Stimulated activated CD4-positive, alpha-beta T cell treated with anti-CD3 and anti-CD28 coated beads, Interleukin-2, amount 100 ng/mL, for 48 hours (primary cell): ENCODE data around the gene IFFO2.

ENCODE experiments used
- DNase-seq, 2 donors: peaks; one replicate each; pipeline ENCODE4 v3.0.0-alpha.2; 2020

The IFFO2 gene

DNA sequence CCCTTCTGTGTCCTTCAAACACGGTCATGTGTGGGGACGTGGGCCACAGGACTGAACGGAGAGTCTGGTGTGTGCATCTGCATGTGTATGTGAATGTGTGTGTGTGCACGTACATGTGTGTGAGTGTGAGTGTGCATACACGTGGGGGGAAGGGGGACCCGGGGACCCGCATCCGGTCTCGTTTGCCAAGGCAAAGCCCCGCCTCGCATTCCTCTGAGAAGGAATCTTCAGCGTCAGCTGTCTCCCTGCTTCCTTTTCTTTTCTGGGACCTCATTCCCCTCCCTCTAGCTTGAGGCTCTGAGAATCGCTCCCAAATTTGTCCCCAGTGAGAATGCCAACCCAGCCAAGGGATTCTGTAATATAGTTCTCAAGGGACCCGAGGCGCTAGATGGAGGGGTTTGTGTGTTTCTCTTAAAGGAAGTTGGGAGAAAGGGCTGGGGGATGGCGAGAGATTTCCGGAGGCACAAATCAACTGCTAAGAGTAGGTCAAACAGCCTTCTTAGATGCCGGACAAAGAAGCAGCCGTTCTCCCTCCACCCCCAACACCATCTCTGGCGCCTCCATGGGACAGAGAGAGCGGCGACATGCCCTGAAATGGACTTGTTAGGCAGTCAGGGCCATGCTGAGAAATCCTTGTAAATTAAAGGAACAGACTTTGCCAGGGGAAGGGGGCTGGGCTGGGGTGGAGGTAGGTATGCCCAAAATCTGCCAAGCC is 6.6 kb downstream of the IFFO2 start:
- DNase-seq, result no peak

- no peak for DNase-seq
Measured at GRCh38 chr1:18948913-18949685, 7.4 kb downstream of the IFFO2 start.

DNA sequence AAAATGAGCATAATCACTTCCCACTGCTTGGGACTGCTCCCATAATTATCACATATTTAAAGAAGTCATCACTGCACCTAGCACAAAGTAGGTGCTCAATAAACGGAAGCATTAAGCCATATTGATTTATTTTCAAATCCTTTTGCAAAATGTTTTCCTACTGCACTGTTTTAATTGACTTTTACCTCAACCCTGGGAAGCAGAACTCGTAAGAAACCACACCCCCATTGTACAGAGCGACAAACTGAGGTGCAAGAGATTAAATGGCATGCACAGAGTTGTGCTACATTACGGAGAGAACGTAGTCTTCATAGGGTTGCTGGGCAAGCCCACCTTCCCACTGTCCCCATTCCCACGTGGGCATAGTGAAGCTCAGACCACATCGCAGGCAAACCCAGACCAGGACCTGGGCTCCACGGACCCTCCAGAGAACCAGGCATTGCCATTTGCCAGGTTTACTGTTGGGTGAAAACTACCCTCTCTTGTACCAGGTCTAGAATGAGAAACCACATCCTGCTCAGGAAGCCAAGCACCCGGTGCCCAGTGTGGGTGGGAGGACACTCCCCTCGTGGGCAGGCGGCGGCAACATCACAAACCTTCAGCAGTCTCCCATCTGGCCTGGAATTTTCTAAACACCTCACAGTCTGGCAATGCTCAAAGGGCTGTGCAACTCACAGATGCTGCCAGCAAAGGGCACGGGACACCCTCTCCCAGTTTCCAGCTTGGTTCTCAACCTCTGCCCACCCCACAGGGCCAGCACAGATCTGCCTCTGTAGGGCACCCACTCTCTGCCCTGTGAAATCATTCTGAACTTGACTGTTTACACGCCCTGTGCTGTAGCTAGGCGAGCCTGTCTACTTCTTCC is 8.2 kb downstream of the IFFO2 start:
- no peak for DNase-seq

- no peak for DNase-seq
Measured at GRCh38 chr1:18947570-18947969, 8.9 kb downstream of the IFFO2 start.

DNA sequence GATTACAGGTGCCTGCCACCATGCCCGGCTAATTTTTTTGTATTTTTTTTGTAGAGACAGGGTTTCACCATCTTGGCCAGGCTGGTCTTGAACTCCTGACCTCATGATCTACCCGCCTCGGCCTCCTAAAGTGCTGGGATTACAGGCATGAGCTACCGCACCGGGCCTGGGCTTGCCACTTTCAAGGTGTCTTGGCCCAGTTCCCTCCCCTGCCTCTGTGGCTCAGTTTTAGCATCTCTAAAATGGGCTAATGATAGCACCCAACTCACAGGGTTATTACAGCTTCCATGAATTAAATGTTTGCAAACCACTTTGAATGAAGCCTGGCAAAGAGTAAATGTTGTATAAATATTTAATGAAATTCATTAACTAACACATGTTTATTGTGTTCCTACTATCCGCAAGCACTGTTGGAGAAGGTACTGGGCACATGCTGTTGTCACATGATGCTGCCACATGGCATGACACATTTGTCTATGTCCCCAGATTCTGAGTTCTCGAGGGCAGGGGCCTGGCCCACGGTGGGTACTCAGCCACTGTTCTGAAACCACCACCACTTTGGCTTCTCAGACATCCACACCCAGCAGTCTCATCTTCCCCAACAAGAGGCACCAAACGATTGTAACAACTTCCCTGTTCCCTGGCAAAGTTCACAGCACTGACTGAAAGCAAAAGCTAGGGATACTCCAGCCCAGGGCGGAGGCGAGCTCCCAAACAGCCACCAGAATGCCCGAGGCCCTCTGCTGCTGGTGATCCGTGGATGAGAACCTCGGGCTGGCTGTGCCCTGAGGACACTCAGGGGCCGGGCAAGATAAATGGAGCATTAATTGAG is 9.7 kb downstream of the IFFO2 start:
- no peak for DNase-seq

DNA sequence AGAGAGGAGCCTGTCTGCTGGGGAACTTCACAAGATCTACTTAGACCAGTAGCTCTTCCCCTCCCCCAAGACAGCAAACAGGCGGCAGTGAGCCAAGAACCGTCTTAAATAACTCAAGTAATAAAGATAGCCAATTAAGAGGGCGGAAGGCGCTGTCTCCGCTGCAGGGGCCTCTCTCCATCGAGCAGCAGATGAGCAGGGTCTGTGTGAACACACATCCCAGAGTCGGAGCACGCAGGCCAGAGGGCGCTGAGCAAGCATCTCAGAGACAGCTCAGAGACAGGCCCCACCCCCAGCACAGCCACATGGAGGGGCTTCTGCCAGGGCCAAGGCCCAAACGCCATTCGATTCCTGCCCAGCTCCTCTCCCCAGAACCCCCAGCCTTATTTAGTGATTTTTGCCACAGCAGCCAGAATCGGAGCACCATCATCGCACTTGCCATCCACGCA is 11.1 kb downstream of the IFFO2 start:
- no peak for DNase-seq

- no peak for DNase-seq
Measured at GRCh38 chr1:18944810-18945209, 11.7 kb downstream of the IFFO2 start.

DNA sequence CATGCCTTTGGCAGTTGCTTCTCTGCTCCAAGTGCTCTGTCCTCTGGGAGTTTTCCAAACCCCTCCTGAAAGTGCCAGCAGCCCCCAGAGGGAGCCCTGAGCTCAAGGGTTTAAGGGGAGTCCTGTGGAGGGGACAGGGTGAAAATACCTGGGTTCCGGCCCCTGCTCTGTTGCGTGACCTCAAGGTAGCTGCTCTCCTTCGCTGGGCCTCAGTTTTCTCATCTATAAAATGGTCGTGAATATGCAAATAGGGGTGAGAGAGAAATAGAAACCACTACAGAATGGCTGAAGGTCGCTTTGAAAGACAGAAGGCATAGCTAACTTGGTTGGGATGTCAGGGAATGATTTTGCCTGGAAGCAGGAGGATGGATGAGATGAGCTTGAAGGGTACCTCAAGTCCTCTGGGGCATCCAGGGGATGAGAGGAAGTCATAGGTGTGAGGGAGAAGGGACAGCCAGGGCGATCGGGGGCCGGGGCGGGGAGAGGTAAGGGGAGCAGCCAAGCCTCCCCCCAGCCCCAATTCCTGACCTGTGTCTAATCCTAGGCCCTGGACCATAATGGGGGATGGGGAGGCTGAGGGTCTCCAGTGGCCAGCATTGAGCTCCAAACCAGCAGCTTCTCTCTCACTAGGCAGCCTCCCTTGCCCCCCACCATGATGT is 12.4 kb downstream of the IFFO2 start:
- DNase-seq, result no peak

GRCh38 chr1:18943162-18943561 is 13.3 kb downstream of the IFFO2 start:
- no peak for DNase-seq

GRCh38 chr1:18942340-18942739 is 14.1 kb downstream of the IFFO2 start:
- no peak for DNase-seq

DNA sequence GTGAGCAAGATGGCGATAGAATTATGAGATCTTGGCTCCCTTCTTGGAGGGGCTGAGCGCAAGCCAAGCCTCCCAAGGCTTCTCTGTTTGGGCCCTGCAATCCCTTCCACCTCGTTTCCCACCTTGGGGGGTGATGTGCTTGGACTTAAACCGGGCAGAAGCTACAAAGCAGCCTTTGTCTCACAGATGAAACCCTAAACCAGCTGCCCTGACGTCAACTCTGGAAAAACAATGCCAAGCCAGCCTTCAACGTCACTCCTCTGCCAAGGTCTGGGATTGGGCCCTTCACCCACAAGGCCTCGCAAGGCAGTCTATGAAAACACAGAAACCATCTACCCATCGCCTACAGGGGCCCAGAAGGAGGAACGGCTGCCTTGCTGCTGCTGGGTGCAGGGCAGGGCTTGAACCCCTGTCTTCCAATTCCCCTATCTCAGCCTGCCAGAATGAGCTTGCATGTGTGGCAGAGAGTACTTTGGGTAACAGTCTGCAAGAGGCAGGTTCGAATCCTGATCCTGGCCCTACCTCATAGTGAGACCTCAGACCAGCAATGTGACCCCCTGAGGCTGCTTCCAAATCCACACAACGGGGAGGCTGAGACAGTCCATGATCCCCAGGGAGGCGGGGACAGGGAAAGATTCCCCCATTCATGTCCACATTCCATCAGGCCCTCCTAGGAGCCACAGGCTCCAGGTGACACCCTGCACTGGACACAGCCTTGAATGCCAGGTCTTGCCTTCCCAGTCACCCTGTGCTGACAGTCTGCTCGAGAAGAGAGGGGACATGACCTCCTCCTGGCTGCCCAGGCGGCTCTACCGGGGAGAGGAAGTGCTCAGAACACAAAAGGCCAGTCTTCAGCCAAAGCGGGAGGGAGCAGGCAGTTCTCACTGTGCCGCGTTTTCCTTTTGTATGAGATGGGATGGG is 15.0 kb downstream of the IFFO2 start:
- DNase-seq, result no peak

GRCh38 chr1:18940303-18941020 is 16.0 kb downstream of the IFFO2 start:
- DNase-seq, result no peak

- DNase-seq, result no peak
Measured at GRCh38 chr1:18939398-18940302, 16.8 kb downstream of the IFFO2 start.

GRCh38 chr1:18938707-18939070 is 17.8 kb downstream of the IFFO2 start:
- DNase-seq, result no peak

- DNase-seq, result no peak
Measured at GRCh38 chr1:18938008-18938706, 18.3 kb downstream of the IFFO2 start.

GRCh38 chr1:18937539-18937938 is 18.9 kb downstream of the IFFO2 start:
- no peak for DNase-seq

- DNase-seq, result no peak
Measured at GRCh38 chr1:18936814-18937481, 19.5 kb downstream of the IFFO2 start.

DNA sequence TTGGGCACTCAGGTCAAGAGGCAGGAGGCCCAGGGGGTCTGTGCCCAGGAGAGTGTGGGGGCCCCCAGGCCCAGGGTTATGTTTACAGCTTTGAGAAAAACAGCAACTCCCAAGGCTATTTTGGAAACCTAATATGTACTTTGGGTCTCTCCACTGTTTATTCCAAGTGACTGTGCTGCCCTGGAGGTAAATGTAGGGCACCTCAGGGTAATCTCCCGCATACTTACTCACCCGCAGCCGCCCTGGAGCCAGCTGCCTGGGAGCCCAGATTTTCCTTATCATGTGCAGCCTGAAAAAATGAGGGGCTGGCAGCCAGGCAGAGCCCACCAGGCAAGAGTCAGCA is 20.0 kb downstream of the IFFO2 start:
- DNase-seq, result no peak
